ENCODE results near the gene C6orf58. TPM values are rescaled to one million over a fixed set of nuclear protein-coding genes. Genes with fewer than 3 reads are reported as not detected.

C6orf58 gene
- total RNA-seq, 1 donor from 2014 or later: not detected

DNA sequence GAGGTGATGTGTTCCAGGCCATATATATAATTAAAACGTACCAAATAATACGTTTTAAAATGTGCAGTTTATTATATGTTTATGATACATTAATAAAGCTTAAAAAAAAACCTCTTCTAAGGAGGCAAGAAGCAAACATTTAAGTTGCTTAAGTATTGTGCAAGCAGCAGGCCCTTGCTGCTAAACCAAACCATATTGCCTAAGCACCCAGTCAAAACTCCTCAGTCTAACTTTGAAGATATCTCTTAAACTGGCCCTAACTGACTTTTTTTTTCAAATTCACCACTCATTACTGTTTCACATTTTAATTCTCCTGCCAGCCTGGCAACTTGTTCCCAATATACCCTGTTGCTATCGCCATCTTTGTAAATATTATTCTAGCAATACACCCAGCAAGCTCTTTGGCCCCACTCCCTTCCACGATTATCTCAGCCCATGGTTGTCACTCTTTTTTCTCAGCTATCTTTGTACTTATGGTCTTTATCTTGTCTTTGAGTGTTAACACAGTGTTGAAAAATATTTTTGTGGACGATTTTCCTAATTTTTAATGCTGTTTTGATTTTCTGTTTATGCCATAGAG lies 60.9 kb downstream of the C6orf58 start:
- Mint-ChIP-seq H3K36me3 (ENCODE audit: low read depth) (peaks cover 1% of the 10 kb centered on the region), H3K27me3 (ENCODE audit: low read depth) (peaks cover 31% of the 10 kb centered on the region), H3K4me1 (ENCODE audit: low read depth) (no peaks in the 10 kb centered on the region), H3K27ac (ENCODE audit: unreplicated experiment) (no peak overlapping the region), H3K4me3 (ENCODE audit: unreplicated experiment) (no peak overlapping the region), H3K9me3 (ENCODE audit: low read depth) (no peaks in the 10 kb centered on the region)
- DNase-seq (ENCODE audit: low spot score): no peak
- TF ChIP-seq, protein P1, sequence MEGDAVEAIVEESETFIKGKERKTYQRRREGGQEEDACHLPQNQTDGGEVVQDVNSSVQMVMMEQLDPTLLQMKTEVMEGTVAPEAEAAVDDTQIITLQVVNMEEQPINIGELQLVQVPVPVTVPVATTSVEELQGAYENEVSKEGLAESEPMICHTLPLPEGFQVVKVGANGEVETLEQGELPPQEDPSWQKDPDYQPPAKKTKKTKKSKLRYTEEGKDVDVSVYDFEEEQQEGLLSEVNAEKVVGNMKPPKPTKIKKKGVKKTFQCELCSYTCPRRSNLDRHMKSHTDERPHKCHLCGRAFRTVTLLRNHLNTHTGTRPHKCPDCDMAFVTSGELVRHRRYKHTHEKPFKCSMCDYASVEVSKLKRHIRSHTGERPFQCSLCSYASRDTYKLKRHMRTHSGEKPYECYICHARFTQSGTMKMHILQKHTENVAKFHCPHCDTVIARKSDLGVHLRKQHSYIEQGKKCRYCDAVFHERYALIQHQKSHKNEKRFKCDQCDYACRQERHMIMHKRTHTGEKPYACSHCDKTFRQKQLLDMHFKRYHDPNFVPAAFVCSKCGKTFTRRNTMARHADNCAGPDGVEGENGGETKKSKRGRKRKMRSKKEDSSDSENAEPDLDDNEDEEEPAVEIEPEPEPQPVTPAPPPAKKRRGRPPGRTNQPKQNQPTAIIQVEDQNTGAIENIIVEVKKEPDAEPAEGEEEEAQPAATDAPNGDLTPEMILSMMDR (IDR thresholded peaks at IDR 0.05): no peak

Other genes starting within 250 kb of the C6orf58 start
- 35.7 to 47.4 TPM (median 40.4 TPM) in 3 replicates for gene ECHDC1, start 233.6 kb upstream of the C6orf58 start, total RNA-seq
- gene KIAA0408, start 117.8 kb upstream of the C6orf58 start, total RNA-seq: 0.45 to 1.2 TPM in 2 of 3 replicates, not detected in the other

All from chondrocyte (in vitro differentiated cells).